Activated naive CD8-positive, alpha-beta T cell treated with anti-CD3 and anti-CD28 coated beads, Interleukin-2, amount 50 U/mL, for 16 hours (primary cell): ENCODE results near the gene BTBD9.

Source experiments
- DNase-seq: peaks from one replicate; pipeline ENCODE4 v3.0.0-alpha.2; 2020; ENCODE audit warnings: low read depth, low spot score

BTBD9 gene

GRCh38 chr6:38290133-38290799 lies 349.5 kb downstream of the BTBD9 start:
- no peak for DNase-seq

- DNase-seq = no peak
Observed at GRCh38 chr6:38287487-38287886, 352.2 kb downstream of the BTBD9 start.

GRCh38 chr6:38284802-38285394 lies 354.8 kb downstream of the BTBD9 start:
- DNase-seq = no peak

- DNase-seq = no peak
Observed at GRCh38 chr6:38283734-38284362, 355.9 kb downstream of the BTBD9 start.

GRCh38 chr6:38282911-38283310 lies 356.8 kb downstream of the BTBD9 start:
- no peak for DNase-seq

DNA sequence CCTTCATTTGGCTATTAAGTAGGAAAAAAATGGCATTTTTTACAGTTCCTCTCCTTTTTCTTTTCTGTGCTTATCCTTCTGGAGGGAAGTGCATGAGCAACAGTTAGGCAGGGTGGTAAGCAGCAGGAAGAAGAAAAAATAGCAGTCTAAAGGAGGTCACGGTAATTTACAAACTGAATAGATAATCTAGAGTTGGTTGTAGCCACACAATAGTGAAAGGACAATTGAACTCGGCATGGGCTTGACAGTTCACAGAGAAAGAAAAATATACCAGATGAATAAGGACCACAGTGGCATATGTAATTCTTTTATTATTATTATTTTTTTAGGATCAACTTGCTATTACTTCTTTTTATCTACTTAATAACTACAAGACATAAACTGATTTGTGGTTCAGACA lies 358.6 kb downstream of the BTBD9 start:
- no peak for DNase-seq

- DNase-seq = no peak
Observed at GRCh38 chr6:38279963-38280588, 359.7 kb downstream of the BTBD9 start.

DNA sequence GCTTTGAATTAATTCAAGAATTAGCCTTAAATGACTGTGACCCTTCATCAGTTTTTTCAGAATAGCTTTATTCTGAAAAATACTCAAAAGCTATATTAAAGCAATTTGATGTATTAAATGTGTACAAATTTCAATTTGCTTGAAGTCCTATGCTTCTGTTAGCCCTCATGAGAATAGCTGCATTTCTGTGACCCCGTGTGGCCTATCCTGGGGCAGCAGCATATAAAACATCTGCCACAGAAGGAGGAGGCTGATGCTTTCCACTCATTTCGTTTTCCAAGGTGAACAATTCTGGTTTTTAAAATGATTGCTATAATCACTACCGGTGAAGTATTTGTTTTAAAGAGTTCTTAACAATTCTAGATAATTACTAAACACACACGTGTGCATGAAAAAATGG lies 360.3 kb downstream of the BTBD9 start:
- no peak for DNase-seq

- DNase-seq = no peak
Observed at GRCh38 chr6:38273325-38273724, 366.4 kb downstream of the BTBD9 start.

DNA sequence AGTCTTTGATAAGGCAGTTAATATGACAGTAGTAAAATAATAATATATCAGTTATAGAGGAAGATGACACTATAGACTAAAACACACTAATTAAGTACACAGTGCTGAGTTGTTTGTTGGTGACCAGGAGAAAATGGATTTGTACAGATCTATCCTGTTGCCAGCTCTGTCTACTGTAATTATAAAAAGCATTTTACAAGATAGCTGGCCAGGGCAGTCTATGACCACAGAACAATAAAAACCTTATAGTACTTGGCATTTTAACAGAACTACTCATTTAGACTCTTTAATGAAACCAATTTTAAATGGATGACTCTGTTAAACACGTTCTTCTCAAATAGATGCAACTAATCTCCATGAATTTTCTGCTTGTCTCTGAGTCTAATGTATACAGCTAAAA lies 367.5 kb downstream of the BTBD9 start:
- DNase-seq = no peak

GRCh38 chr6:38271081-38271480 lies 368.6 kb downstream of the BTBD9 start:
- no peak for DNase-seq

DNA sequence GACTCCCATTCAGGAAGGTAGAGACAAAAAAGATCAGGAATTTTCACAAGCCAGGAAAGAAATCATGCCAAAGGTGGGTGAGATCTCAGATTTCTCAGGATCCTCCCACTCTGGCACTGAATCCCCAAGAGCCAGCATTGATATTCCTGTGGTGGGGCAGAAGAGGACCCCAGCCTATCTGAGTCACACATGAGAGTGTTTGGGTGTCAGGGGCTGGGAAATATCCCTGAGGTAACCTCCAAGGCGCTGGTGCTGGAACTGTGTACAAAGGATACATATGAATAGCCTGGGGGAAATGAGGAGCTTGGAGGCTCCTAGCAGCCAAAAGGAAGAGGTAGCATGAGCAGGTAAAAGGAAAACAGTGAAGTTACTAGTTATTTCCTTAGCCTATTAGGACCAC lies 369.4 kb downstream of the BTBD9 start:
- DNase-seq = no peak

DNA sequence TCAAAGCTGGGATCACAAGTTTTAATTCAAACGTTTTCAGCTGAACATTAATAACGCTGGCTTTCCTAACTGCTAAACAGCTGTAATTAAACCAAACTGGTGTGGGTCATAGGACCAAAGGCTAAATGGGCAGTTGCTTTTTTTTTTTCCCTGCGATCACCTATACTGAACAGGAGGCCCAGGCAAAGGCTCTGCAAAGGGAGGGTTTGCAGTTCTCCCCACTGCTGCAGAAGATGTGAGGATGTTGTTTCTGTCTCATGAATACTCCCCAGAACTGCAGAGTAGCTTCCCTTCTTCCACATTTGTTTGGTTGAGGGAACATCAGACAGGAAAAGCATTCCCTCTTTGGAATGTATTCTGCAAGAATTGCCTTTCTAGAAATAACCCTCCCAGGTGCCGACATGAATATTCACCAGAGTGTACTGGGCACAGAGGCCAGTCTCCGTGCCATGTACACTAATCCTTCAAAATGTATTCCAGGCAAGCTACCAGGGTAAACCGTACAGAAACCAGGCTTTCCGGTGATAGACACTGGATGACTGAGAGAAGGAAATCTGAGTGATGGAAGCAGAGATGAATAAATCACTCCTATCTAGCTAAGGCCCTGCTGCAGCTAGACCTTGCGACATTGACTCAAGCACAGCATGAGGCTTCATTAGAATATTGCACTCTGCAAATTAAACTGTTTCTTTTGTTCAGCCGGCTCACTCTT lies 370.1 kb downstream of the BTBD9 start:
- no peak for DNase-seq

GRCh38 chr6:38268342-38268741 lies 371.4 kb downstream of the BTBD9 start:
- no peak for DNase-seq

GRCh38 chr6:38266921-38267354 lies 372.8 kb downstream of the BTBD9 start:
- DNase-seq = no peak

- no peak for DNase-seq
Observed at GRCh38 chr6:38264605-38265004, 375.1 kb downstream of the BTBD9 start.

- DNase-seq = no peak
Observed at GRCh38 chr6:38262609-38263008, 377.1 kb downstream of the BTBD9 start.

- no peak for DNase-seq
Observed at GRCh38 chr6:38262026-38262425, 377.7 kb downstream of the BTBD9 start.

GRCh38 chr6:38261626-38262025 lies 378.1 kb downstream of the BTBD9 start:
- DNase-seq = no peak

DNA sequence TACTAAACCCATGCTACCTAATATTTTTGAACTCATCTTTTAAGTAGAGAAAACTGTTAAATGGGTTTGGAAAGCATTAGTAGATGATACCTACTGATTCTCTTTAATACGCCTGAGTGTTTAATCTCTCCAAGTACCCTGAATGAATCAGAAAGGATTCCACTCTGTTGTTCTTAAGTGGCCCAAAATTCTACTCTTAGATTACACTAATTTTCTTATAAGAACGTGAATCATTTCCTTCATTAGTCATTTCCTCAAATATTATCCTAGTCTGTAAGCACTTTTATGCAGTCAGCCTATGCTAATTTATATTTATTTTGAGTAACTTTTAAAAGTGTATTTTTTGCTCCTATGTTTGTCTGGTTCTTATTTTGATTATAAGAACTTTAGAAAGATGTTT lies 380.0 kb downstream of the BTBD9 start:
- no peak for DNase-seq

- DNase-seq = no peak
Observed at GRCh38 chr6:38248500-38249234, 391.1 kb downstream of the BTBD9 start.
